DMS 273 (cell line): ENCODE results near the gene GDF3.
"Not testable (repeated sequence)": the region's sequence is repeated elsewhere in the genome, so short reads cannot be mapped to it uniquely, and the experiment has no call there.

Experiments
- DNase-seq: peaks from one replicate; lab custom pipeline; 2025; ENCODE audit not compliant: unreplicated experiment; lab: John Stamatoyannopoulos, UW

The GDF3 gene

GRCh38 chr12:7695566-7696197, at the start of gene GDF3:
TSS of gene GDF3 (minus strand) at chr12:7695775. CDS start at chr12:7695728, 47 bp downstream.
- no peak for DNase-seq

- no peak for DNase-seq
Measured at GRCh38 chr12:7732993-7733392, 37.4 kb upstream of the GDF3 start.

GRCh38 chr12:7731486-7731885, 35.9 kb upstream of the GDF3 start:
- DNase-seq = no peak

GRCh38 chr12:7730984-7731383, 35.4 kb upstream of the GDF3 start:
- not testable (repeated sequence) for DNase-seq

- DNase-seq = no peak
Measured at GRCh38 chr12:7729746-7730145, 34.2 kb upstream of the GDF3 start.

- DNase-seq = no peak
Measured at GRCh38 chr12:7723926-7724325, 28.4 kb upstream of the GDF3 start.

- no peak for DNase-seq
Measured at GRCh38 chr12:7719946-7720730, 24.6 kb upstream of the GDF3 start.

- peak; percentile 9 for DNase-seq
Measured at GRCh38 chr12:7716381-7716780, 20.8 kb upstream of the GDF3 start.

- DNase-seq = no peak
Measured at GRCh38 chr12:7712841-7713442, 17.4 kb upstream of the GDF3 start.

- no peak for DNase-seq
Measured at GRCh38 chr12:7711133-7711532, 15.6 kb upstream of the GDF3 start, which contains the start of gene DPPA3. TSS of gene DPPA3 (plus strand) at chr12:7711433. CDS start at chr12:7711571, 138 bp downstream.

- no peak for DNase-seq
Measured at GRCh38 chr12:7709969-7710675, 14.5 kb upstream of the GDF3 start.

- DNase-seq = no peak
Measured at GRCh38 chr12:7705846-7706245, 10.3 kb upstream of the GDF3 start.

- DNase-seq = no peak
Measured at GRCh38 chr12:7695237-7695560, 376 bp downstream of the GDF3 start.

- no peak for DNase-seq
Measured at GRCh38 chr12:7694556-7695236, 879 bp downstream of the GDF3 start.

- DNase-seq = no peak
Measured at GRCh38 chr12:7693793-7694192, 1.8 kb downstream of the GDF3 start.

GRCh38 chr12:7681535-7681934, 14.0 kb downstream of the GDF3 start:
- DNase-seq = no peak

- DNase-seq = no peak
Measured at GRCh38 chr12:7679251-7680045, 16.1 kb downstream of the GDF3 start.

GRCh38 chr12:7678744-7679143, 16.8 kb downstream of the GDF3 start:
- DNase-seq = no peak

- peak; percentile 48 for DNase-seq
Measured at GRCh38 chr12:7677432-7677888, 18.1 kb downstream of the GDF3 start.

GRCh38 chr12:7675455-7675854, 20.1 kb downstream of the GDF3 start:
- not testable (repeated sequence) for DNase-seq
